Fibroblast of peridontal ligament (primary cell): Measurements from ENCODE around the gene DPM1.

Experiments
- DNase-seq: peaks from one replicate; pipeline ENCODE4 v3.0.0-alpha.2; 2010; ENCODE audit errors: extremely low read depth

DPM1 gene

DNA sequence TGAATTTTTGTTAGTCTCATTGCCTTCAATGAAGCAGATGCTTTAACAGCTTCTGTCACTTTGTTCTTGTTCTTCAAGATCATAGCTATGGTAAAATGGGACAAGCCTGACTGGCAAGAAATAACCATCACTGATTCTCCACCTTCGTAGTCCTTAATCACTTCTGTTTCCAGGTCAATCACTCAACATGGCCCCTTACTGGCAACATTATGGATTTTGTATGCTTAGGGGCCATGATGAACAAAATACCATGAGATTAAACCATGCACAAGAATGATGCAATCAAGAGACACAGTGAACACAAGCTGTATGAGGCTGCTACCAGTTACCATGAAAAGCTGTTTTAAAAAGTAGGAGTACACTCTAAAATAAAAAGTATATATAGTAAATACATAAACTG lies 59.9 kb downstream of the DPM1 start:
- peak; percentile 28 for DNase-seq

DNA sequence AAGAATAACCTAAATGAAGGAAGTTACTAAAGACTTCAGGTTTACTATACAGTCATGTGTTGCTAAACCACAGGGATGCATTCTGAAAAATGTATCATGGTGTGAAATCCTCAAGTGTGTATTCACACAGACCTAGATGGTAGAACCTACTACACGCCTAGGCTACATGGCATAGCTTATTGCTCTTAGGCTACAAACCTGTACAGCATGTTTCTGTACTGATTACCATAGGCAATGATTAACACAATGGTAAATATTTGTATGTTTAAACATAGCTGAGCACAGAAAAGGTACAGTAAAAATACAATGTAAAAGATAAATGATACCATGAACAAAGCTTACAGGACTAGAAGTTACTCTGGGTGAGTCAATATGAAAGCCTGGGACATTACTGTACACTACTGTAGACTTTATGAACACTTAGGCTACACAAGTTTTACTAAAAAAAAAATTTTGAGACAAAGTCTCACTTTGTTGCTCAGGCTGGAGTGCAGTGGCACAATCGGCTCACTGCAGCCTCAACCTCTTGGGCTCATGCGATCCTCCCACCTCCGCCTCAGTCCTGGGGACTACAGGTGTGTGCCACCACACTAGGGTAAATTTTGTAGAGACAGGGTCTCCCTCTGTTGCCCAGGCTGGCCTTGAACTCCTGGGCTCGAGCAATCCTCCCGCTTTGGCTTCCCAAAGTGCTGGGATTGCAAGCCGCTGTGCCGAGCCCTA lies 63.1 kb downstream of the DPM1 start:
- no peak for DNase-seq

DNA sequence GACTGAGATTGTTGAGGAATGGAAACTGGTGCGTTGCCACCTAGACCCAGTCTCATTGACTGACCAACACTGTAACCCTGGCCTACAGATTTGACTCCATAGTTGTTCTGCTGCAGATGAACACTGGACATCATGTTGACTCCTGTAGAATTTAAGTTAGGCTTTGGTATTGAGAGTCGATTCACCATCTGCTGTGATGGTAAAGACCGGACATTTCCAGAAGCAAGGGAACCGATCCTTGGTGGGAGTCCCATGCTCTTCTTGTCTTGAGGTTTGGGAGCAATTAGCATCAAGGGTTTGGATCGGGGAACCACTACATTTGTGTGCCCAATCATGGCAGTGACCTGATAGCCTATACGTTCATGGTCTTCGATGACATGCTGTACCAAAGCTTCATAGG lies 64.7 kb downstream of the DPM1 start:
- DNase-seq: no peak

DNA sequence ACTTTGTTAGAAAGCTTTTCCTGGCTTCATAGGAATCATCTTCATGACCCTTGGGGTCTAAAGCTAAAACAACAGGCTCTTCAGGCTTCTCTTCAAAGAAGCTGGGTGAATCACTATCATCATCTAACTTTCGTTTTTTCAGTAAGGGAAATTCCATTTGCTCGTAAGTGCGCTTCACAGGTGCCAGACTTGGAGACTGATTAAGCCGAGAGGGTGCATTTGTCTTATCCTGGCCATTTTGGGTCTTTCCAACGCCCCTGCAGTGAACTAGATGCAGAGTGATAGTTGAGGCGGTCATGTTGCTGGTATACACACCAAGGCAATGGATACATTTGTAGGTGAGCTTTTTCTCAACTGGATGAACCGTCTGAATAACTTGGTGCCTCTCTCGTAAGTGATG lies 65.9 kb downstream of the DPM1 start:
- no peak for DNase-seq

DNA sequence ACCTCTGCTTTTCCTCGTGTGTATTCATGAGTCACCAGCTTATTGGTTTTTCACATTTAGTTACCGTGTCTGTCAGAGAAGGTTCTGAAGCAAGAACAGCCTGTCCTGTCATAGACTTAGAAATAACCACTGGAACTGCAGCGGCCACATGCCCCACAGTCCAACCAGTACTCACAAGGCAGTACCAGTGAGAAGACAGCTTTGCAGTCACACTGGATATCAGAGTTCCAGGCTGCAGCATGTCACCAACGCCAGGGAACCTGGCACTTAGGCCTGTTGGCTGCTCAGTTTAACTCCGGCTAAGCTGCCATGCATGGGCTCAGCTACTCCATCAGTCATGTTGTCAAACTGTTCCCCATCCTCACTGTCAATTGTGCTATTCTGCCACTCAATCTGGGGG lies 67.2 kb downstream of the DPM1 start:
- DNase-seq: peak; percentile 22

DNA sequence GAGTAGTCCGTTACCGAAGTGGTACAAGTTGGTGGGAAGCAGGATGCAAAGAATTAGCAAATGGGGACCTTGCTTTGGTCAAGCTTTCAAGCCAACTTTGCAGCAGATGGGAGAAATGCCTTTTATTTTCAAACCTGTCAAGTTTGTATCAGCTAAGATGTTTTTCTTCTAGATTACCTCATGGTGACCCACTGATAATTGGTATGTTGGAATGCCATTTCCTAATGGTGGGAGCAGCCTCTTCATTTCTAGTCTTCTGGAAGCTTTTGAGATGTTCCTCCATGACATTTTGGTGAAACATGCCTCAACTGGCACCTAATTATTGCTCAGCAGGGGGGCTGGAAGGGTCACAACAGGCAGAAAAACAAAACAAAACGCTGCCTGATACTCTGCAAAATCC lies 70.8 kb downstream of the DPM1 start:
- DNase-seq: no peak

DNA sequence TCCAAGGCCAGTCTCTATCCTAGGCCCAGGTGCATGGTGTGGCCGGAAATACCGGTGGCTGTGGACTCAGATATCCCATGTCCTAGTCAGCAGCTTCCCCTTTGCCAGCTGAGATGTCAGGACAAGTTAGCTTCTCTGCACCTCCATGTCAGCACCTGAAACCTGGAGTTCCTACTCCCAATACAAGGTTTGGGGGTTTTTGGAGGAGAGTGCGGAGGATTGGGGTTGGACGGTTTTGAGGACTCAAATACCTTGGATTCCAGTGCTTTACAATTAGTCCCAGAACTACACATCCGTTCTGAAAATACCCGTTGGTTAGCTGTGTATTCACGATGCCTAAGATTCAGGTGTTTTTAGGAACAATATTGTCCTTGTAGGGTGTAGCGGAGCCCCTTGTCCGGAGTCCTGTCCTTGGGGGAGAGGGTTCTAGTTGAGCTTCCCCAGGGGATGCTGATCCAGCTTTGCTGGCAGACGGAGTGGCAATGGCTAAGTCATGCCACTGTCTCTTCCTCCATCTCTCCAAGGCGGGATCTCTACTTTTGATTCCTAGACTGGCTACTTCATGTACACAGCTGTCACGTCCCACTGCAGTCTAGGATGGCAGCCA lies 72.0 kb downstream of the DPM1 start:
- DNase-seq: no peak

DNA sequence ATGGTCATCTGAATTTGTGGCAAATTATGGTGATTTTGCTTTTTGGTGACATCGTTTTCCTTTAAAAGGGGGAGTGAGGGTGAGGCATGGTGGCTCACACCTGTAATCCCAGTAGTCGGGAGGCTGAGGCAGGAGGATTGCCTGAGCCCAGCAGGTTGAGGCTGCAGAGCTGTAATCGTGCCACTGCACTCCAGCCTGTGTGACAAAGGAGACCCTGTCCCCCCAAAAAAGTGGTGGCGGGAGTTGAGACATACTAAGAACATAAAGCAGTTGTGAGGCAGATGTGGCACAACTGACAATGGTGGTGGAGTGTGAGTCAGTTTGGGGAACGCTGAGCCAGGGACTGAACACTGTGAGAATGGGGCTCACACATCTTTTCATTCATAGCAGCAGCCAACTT lies 72.6 kb downstream of the DPM1 start:
- DNase-seq: no peak

DNA sequence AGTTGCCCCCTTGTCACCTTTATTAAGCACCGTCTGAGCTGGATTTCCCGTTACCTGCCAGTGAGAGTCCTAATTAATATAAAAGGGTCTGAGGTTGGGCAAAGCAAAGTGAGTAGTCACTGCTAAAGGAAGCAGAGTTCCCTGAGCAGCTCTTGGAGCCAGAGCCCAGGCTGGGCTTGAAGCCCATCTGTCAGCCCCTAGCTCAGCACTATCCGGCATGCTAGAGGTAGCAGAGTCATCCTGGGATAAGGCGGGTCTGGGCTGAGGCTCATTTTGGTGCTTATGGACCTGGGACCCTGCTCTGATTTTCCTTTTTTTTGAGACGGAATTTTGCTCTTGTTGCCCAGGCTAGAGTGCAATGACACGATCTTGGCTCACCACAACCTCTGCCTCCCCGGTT lies 73.3 kb downstream of the DPM1 start:
- no peak for DNase-seq
